ENCODE data around the gene PIK3CB.
"Not testable (repeated sequence)": the region's sequence is repeated elsewhere in the genome, so short reads cannot be mapped to it uniquely, and the experiment has no call there.

Gene PIK3CB

DNA sequence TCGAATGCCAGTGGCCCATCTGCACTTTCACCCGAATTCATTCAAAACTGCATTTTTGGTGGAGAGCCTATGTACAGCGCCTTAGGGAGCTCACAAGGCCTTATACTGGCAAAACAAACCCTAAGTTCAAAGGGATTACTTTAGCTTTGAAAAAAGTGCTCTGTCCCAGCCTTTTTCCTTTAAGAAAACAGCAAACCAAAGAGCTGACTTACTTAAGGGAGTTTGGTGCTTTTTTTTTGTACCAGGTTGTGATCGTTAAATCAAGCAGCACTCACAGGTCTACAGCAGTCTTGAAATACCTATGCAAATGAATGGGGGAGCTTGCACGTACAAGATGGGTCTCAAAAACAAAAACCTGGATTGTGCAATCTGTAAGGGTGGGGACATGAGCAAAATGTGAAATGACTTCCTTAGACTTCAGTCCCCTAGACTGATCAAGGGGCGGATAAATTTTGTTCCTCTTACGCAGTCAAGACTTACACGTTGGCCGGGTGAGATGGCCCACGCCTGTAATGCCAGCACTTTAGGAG, 11.6 kb upstream of the PIK3CB start:
- no peak for DNase-seq

DNA sequence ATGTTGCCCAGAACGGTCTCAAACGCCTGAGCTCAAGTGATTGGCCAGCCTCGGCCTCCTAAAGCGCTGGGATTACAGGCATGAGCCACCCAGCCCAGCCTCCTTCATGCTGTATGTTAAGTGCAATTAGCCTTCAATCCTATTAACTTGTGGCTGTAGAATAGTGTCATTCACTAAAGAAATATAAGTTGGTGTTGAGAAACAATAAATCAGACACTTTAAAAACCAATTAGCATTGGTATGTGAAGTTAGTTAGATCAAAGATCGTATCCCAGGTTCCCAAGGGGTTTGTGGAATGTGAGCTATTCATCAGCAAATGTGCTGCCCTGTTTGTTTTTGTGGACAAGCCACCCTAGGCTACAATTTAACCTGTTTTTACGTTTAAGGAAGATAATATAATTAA, 11.0 kb upstream of the PIK3CB start:
- no peak for DNase-seq

DNA sequence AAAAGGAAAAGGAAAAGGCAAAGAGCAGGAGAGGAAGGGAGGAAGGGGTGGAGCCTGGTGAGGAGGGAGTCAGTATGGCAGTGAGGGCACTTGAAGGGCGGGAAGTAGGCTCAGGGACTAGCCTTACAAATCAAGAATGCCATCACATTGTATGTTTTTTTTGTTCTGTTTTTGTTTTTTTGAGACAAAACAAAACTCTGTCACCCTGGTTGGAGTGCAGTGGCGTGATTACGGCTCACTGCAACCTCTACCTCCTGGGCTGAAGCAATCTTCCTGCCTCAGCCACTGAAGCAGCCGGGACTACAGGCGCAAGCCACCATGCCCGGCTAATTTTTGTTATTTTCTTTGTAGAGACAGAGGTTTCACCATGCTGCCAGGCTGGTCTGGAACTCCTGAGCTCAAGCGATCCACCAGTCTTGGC, 10.5 kb upstream of the PIK3CB start:
- DNase-seq = no peak

DNA sequence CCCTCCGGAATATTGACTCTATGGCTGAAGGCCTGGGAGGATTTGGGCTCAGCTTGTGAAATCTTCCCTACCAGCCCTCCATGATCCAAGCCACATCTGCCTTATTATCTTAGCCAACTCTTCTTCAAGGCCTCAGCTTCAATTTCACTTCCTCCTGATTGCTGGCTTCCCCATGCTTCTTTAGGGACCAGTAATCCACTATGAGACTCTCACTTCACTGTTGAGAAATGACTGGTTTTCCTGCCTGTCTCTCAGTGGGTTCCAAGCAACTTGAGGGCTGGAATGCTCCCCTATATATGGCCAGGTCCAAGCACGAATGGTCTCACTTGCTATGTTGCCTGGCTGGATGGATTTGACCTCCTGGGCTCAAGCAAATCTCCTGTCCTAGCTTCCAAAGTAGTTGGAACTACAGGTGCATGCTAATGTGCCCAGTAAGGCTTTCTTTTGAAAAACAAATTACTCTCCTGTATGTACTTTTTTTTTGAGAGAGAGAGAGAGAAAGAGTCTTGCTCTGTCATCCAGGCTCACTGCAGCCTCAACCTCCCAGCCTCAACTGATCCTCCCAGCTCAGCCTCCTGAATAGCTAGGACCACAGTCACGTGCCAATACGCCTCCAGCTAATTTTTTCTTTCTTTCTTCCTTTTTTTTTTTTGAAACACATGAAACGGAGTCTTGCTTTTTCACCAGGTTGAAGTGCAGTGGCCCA, 7.9 kb upstream of the PIK3CB start:
- DNase-seq = no peak

DNA sequence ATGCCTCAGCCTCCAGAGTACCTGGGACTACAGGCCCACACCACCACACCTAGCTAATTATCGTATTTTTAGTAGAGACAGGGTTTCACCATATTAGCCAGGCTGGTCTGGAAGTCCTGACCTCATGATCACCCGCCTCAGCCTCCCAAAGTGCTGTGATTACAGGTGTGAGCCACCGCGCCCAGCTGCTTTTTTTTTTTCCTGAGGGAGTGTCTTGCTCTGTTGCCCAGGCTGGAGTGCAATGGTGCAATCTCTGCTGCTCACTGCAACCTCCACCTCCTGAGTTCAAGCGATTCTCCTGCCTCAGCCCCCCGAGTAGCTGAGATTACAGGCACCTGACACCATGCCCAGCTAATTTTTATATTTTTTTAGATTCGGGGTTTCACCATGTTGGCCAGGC, 3.7 kb upstream of the PIK3CB start:
- DNase-seq = not testable (repeated sequence)

DNA sequence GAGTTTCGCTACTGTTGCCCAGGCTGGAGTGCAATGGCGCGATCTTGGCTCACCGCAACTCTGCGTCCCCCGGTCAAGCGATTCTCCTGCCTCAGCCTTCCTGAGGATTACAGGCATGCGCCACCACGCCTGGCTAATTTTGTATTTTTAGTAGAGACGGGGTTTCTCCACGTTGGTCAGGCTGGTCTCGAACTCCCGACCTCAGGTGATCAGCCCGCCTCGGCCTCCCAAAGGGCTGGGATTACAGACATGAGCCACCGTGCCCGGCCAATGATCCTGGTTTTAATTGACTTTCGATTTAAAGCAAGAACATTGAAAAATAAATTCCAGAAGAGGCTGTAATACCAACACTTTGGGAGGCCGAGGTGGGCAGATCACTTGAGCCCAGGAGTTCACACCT, 1.1 kb upstream of the PIK3CB start:
- DNase-seq = not testable (repeated sequence)

DNA sequence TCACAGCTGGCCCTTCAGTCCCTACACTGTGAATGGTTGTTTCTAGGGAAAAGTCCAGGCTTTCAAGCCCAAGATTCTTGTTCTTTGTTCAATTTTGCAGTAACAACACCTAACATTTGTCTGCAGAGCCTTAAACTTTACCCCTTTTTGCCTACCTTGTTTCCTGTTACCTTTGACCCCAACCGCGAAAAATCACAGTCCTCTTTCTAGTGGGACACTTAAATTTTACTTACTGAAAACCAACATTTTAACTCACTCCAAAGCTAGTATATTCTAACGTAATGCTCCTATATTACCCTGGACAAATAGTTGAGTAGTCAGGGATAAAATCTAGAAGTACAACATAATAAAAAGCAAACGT, 649 bp upstream of the PIK3CB start:
- no peak for DNase-seq

DNA sequence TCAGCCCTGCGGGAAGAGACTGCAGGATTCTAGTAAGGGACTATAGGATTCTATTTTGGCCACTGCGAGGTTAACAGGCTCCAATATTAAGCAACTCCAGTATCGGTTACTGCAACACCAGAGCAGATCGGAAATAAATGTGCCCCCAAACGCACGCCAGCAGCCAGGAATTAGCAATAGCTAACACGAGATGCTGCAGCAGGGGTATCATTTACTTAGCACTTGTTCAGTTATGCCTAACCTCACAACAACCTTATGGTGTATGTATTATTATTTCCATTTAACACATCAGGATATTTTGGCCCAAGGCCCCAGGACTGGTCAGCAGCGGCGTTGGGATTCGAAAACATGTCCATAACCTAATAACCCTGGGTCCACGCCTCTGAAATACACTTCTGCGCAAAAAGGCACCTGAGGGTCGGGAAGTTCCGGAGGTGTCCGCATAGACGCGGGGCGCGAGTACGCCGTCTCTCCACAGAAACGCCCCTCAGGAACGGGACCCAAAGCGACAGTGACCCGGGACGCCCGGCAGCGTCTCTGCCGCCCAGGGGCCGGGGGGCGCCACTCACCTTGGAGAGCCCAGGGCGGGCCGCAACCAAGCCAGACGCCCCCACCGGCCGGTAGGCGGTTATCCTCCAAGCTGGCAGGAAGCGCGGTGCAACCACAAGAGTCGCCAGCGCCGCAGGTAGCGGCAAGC, 681 bp downstream of the PIK3CB start:
- no peak for DNase-seq

DNA sequence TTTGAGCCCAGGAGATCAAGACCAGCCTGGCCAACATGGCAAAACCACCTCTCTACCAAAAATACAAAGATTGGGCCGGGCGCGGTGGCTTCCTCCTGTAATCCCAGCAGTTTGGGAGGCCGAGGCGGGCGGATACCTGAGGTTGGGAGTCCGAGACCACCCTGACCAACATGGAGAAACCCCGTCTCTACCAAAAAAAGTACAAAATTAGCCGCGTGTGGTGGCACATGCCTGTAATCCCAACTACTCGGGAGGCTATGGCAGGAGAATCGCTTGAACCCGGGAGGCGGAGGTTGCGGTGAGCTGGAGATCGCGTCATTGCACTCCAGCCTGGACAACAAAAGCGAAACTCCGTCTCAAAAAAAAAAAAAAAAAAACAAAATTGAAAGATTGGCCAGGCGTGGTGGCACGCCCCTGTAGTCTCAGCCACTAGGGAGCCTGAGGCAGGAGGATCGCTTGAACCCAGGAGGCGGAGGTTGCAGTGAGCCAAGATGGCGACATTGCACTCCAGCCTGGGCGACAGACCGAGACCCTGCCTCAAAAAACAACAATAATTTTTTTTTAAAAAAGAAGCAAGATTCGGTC, 2.2 kb downstream of the PIK3CB start:
- not testable (repeated sequence) for DNase-seq

DNA sequence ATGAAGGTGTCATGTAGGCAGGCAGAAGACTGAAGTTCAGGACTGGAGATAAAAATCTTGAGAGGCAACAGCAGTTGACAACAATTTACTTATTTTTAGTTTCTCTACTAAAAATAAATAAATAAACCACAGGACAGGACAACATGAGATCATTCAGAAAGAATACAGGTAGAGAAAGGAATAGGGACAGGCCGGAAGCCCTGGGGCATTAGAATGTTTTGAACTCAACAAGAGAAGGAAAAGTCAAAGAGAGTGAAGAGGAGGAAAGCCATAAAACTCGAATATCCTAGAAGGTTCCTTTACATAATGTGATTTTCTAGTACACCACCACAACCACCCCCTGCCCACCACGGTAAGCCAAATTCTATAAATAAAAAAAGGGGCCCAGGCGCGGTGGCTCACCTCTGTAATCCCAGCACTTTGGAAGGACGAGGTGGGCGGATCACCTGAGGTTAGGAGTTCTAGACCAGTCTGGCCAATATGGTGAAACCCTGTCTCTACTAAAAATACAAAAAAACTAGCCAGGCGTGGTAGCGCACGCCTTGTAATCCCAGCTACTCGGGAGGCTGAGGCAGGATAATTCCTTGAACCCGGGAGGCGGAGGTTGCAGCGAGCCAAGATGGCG, 4.7 kb downstream of the PIK3CB start:
- no peak for DNase-seq

DNA sequence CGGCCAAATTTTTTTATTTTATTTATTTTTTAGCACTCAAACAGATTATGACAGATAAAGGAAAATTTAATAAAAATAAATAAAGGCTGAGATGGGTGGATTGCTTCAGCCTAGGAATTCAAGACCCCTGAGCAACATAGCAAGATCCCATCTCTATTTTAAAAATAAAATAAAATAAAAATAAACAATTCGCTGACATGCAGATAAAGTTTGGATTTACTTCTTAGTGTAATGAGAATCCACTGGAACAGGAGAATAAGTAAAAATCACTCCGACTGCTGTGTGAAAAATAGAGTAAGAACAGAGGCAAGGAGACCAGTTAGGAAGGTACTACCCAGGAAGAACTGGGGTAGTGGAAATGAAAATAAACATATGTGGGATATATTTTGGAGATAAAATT, 5.6 kb downstream of the PIK3CB start:
- no peak for DNase-seq

DNA sequence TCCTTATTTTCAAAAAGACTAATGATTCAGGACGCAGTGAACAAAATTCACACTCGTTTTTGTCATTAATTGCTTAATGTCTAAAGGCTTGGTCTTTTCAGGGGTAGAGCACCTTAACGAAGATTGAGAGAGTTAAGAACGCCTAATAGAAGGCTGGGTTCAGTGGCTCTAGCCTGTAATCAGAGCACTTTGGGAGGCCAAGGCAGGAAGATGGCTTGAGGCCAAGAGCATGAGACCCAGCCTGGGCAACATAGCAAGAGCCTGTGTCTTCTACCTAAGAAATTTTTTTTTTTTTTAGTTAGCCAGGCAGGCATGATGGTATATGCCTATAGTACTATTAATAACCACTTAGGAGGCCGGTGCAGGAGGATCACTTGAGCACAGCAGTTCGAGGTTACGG, 7.5 kb downstream of the PIK3CB start:
- DNase-seq = no peak

DNA sequence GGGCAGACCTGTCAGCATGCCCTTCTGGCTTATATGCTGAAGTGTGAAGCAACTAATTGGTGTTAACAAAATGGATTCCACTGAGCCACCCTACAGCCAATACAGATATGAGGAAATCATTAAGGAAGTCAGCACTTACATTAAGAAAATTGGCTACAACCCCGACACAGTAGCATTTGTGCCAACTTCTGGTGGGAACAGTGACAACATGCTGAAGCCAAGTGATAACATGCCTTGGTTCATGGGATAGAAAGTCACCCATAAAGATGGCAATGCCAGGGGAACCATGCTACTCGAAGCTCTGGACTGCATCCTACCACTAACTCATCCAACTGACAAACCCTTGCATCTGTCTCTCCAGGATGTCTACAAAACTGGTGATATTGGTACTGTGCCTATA, 9.4 kb downstream of the PIK3CB start:
- no peak for DNase-seq

DNA sequence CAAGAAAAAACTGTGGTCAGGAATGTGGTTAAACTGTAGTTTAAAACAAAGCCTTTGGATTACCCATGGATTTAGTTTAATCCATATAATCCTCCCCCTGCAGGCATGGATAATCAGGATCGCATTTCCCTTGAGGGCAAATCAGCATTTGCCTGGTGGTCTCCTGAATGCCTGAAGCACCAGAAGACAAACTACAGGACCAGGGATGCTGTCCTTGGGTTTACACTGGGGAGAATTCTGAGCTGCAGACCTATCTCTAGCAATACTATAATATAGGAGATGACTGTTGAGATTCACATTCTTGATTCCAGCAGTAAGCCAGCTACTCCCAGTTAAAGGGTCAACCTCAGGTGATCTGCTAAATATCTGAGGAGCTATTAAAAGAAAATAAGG, 10.6 kb downstream of the PIK3CB start:
- no peak for DNase-seq

DNA sequence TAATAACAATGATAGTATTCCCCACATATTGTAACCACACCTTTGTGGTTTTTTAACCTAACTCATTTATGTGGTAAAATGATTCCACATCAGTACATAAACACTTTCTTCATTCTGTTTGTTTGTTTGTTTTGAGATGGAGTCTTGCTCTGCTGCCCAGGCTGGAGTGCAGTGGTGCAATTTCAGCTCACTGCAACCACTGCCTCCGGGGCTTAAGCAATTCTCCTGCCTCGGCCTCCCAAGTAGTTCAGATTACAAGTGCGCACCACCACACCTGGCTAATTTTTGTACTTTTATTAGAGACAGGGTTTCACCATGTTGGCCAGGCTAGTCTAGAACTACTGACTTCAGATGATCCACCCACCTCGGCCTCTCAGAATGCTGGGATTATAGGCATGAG, 14.3 kb downstream of the PIK3CB start:
- DNase-seq = not testable (repeated sequence)

DNA sequence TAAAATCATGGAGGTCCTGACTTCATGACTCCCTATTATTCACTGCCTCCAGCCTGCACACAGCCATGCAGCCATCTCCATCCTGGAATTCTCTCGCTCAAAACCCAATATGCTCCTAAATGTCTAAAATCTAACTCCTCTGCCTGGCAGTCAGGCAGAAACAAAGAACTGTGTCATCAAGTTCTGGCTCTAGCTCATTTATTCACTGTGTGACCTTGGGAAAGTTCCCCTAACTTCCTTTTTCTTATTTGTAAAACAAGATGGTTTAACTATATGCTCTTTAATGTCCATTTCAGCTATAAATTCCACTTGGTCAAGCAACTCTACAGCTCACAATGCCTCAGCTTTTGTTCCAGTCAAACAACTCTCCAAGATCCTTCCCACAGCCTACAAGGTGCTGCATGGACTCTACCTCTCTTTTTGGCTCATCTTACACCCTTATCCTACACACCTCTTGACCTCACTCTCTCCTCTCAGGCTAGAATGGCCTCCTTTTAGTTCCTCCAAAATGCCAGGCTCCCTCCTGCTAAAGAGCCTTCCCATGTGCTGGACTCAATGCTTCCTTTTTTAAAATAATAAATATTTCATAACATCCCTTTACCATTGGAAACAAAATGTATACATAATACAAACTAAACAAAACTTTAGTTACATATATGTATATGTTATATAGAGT, 16.4 kb downstream of the PIK3CB start:
- DNase-seq = no peak

DNA sequence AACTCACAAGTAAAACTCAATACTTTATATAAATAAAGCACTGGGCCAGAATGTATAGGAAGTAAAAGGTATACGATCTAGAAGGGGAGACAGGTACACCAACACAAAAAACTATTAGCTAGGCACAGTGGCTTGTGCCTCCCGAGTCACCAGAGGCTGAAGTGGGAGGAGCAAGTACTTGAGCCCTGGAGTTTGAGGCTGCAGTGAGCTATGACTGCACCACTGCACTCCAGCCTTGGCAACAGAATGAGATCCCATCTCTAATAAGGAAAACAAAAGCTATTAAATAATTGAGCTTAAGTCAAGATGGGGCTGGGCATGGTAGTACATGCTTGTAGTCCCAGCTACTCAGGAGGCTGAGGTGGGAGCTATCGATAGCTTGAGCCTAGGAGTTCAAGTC, 17.0 kb downstream of the PIK3CB start:
- no peak for DNase-seq

DNA sequence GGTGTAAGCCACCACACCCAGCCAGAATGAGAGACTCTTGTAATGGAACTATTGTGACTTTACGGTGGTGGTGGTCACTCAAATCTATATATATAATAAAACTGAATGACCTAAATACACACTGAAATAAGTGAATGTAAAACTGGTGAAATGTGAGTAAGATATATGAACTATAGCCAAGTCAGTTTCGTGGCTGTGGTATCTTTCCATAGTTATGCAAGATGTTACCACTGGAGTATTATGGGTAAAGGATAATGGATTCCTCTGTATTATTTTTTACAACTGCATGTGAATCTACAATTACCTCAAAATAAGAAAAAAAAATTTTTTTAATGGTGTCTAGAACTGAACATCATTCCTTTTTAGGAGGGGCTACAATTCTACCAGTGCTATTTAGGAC, 21.9 kb downstream of the PIK3CB start:
- DNase-seq = no peak

DNA sequence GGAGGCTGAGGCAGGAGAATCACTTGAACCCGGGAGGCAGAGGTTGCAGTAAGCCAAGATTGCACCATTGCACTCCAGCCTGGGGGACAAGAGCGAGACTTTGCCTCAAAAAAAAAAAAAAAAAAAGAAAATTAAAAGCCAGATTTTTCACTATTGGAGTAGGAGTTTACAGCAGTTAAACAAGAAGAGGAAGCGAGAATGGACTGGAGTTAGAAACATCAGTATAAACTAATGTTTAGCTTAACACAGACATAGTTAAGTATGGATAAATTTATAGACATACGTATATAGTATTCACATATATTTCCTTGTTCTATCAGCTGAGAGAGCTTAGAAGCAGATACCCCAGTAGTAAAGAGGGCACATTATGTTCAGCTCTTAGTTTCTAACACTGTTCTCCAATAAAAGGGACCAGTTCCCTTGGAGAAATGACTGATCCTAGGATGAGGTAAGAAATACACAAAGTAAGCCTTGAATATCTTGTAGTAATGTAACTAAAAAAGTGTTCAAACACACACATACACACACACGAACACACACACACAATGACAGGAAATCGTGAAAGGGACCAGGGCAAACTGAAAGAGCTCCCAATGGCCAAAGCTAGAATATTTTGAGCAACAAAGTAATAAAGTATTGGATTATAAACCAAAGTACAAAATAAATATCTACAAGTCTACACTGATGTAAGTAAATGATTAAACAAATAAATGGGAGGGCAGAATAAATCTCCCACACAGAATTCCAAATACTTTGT, 25.1 kb downstream of the PIK3CB start:
- DNase-seq = no peak

DNA sequence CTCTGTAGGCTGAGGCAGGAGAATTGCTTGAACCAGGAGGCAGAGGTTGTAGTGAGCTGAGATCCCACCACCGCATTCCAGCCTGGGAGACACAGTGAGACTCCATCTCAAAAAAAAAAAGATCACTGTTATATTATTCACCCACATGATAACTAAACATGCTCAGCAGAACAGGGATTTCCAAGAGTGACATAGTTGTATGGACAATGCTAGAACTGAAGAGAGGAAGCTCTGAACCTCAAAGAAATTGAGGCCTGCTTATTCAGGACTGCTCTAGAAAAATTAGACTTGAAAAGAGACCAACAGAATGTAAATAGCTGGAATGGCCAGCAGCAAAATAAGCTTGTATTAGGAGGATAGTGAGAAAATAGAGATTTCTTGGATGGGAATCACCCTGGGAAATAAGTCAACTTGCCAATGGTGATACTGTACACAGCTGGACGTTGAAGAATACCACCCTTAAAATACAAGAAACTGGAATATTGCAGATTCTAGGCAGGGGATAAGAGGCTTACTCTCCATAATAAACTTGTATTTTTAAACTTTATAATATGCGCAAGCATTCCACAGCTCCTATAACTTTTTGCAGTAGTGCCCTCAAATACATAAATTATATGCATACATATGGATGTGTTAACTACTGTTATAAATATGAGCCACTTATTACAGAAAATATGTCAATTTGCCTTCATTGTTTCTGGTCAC, 28.2 kb downstream of the PIK3CB start:
- no peak for DNase-seq

DNA sequence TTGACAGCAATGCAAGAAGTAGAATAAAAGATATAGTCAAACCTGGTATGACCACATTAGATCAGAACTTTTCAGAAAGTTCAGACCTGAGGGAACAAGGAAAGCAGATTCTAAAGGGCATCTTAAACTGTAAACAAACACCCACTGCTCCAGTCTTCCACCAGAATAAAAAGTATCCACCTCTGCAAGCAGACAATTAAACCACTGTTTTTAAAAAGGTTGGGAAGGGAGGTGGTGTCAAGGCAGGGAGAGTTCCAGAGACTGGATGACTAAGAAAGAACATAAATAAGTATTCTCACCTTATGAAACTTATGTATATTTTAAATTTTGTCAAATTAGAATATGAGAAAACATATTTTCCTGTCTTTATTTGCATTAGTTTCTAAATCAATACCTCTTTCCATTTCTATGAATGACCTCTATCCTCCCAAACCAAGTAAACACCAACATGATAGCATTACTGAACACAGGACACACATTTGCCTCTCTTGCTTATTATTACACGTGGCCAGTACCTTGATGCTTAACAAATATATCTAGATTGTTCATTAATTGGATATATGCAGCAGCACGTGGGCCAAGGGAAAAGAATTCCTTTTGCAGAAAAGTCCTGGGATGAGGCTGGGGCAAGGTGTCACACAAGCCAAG, 31.6 kb downstream of the PIK3CB start:
- DNase-seq = no peak

All from right forelimb (tissue), 1 donor.